HS-27A (cell line): ENCODE measurements around the gene LORICRIN.

ENCODE experiments used
- DNase-seq: peaks from one replicate; pipeline ENCODE4 v3.0.0-alpha.2; 2012; ENCODE audit warnings: low read depth, missing footprints

The LORICRIN gene

GRCh38 chr1:153306303-153307220, 47.1 kb downstream of the LORICRIN start:
- no peak for DNase-seq

- no peak for DNase-seq
Measured at GRCh38 chr1:153307221-153307600, 47.7 kb downstream of the LORICRIN start.

GRCh38 chr1:153308540-153308939, 49.1 kb downstream of the LORICRIN start:
- no peak for DNase-seq

DNA sequence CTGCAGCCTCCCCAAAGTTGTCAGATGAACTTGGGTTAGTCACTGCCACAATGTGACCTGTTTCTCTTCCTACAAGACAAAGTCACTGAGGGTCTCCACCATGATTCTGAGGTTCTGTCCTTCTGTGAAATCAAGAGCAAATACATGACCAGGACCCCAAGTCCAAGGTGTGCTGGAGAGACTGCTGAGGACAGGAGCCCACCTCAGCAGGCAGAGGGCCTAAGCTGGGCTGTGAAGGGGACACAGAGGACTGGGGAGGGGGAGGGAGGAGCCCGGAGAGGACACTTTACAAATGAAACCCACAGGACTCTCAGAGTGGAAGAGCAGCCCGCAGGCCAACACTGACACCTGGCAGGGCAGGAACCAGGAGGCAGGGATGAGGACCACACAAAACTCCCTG, 50.0 kb downstream of the LORICRIN start:
- no peak for DNase-seq

- no peak for DNase-seq
Measured at GRCh38 chr1:153310526-153310925, 51.0 kb downstream of the LORICRIN start.
